HEK293 (cell line): ENCODE data around the gene TRIM24.

ENCODE experiments used
- CTCF ChIA-PET: fragments of 350-600 bp; formaldehyde crosslinking; extraction: SDS; loops from one replicate; lab custom pipeline; 2021; ENCODE audit warnings: antibody characterized with exemption; lab: Yijun Ruan, JAX
- POLR2A ChIA-PET: fragments of 300-600 bp; formaldehyde crosslinking; extraction: SDS; loops from one replicate; lab custom pipeline; 2020; ENCODE audit warnings: antibody characterized with exemption, inconsistent platforms; lab: Yijun Ruan, JAX
- H3K27ac ChIP-seq: fragments of 200-500 bp; sonication (Bioruptor generic); 2 replicates; pipeline ENCODE4 v1.5.1; 2014; ENCODE audit warnings: low read depth, low read length, control low read depth, inconsistent platforms; ENCODE audit errors: extremely low read depth
- H3K36me3 ChIP-seq, 2 experiments: fragments of 200-500 bp in 1 of 2; sonication (Bioruptor generic) in 1 of 2; 1 replicate in 1 of 2; 2 replicates in 1 of 2; pipeline ENCODE4 v1.5.1; 2014 to 2017; ENCODE audit warnings: inconsistent platforms in 2 of 2, low read length in 2 of 2; ENCODE audit not compliant: control insufficient read depth in 2 of 2, insufficient read depth in 1 of 2
- H3K4me1 ChIP-seq: fragments of 200-500 bp; sonication (Bioruptor generic); 2 replicates; pipeline ENCODE4 v1.5.1; 2014; ENCODE audit warnings: mild to moderate bottlenecking, low read length, inconsistent platforms; ENCODE audit not compliant: control insufficient read depth, insufficient read depth
- H3K4me3 ChIP-seq: 2 replicates; pipeline ENCODE4 v1.5.1; 2011; ENCODE audit warnings: low read depth, mild to moderate bottlenecking, control low read depth, low read length, moderate library complexity
- H3K9me3 ChIP-seq: fragments of 200-500 bp; sonication (Bioruptor generic); 2 replicates; pipeline ENCODE4 v1.5.1; 2014; ENCODE audit warnings: low read depth, low read length, inconsistent platforms; ENCODE audit not compliant: control insufficient read depth, insufficient read depth
- FEZF1 ChIP-seq: fragments of 450-650 bp; formaldehyde crosslinking; IDR thresholded peaks from 2 replicates; pipeline ENCODE4 v1.5.1; 2016; ENCODE audit warnings: missing biosample characterization, missing genetic modification characterization
- GFI1B ChIP-seq: fragments of 450-650 bp; formaldehyde crosslinking; IDR thresholded peaks from 2 replicates; pipeline ENCODE4 v1.5.1; 2016; ENCODE audit warnings: missing biosample characterization, missing genetic modification characterization
- HOXD13 ChIP-seq: sonication (generic); formaldehyde crosslinking; IDR thresholded peaks from 2 replicates; pipeline ENCODE4 v1.8.0; 2022; ENCODE audit warnings: missing genetic modification reagents, borderline replicate concordance
- KLF1 ChIP-seq: fragments of 450-650 bp; formaldehyde crosslinking; IDR thresholded peaks from 2 replicates; pipeline ENCODE4 v1.5.1; 2016; ENCODE audit warnings: missing biosample characterization, missing genetic modification characterization
- KLF10 ChIP-seq: fragments of 450-650 bp; IDR thresholded peaks from 2 replicates; pipeline ENCODE4 v1.5.1; 2018; ENCODE audit warnings: missing biosample characterization, mild to moderate bottlenecking, missing genetic modification characterization
- REPIN1 ChIP-seq: fragments of 450-650 bp; formaldehyde crosslinking; IDR thresholded peaks from 2 replicates; pipeline ENCODE4 v1.5.1; 2017; ENCODE audit warnings: missing biosample characterization, missing genetic modification characterization, low read depth
- SP7 ChIP-seq: fragments of 450-650 bp; formaldehyde crosslinking; IDR thresholded peaks from 2 replicates; pipeline ENCODE4 v1.5.1; 2016; ENCODE audit warnings: missing biosample characterization, missing genetic modification characterization
- ZNF174 ChIP-seq: fragments of 450-650 bp; formaldehyde crosslinking; IDR thresholded peaks from 2 replicates; pipeline ENCODE4 v1.5.0; 2017; ENCODE audit warnings: missing biosample characterization, mild to moderate bottlenecking, missing genetic modification characterization
- ZNF202 ChIP-seq: fragments of 450-650 bp; formaldehyde crosslinking; IDR thresholded peaks from 2 replicates; pipeline ENCODE4 v1.5.1; 2016; ENCODE audit warnings: missing biosample characterization, missing genetic modification characterization, borderline replicate concordance
- ZNF223 ChIP-seq: fragments of 450-650 bp; formaldehyde crosslinking; IDR thresholded peaks from 2 replicates; pipeline ENCODE4 v1.5.1; 2016; ENCODE audit warnings: missing biosample characterization, missing genetic modification characterization
- ZNF302 ChIP-seq: fragments of 450-650 bp; formaldehyde crosslinking; IDR thresholded peaks from 2 replicates; pipeline ENCODE4 v1.5.1; 2016; ENCODE audit warnings: missing biosample characterization, missing genetic modification characterization, low read depth
- ZNF354C ChIP-seq: fragments of 450-650 bp; formaldehyde crosslinking; IDR thresholded peaks from 2 replicates; pipeline ENCODE4 v1.5.1; 2016; ENCODE audit warnings: missing biosample characterization, missing genetic modification characterization, low read depth, borderline replicate concordance
- ZNF366 ChIP-seq: fragments of 450-650 bp; formaldehyde crosslinking; conservative IDR thresholded peaks from 2 replicates; pipeline ENCODE4 v1.5.1; 2016; ENCODE audit warnings: missing biosample characterization, missing genetic modification characterization
- ZNF391 ChIP-seq: fragments of 450-650 bp; formaldehyde crosslinking; IDR thresholded peaks from 2 replicates; pipeline ENCODE4 v1.5.1; 2016; ENCODE audit warnings: low read depth, missing biosample characterization, missing genetic modification characterization, borderline replicate concordance
- ZNF473 ChIP-seq: fragments of 450-650 bp; formaldehyde crosslinking; IDR thresholded peaks from 2 replicates; pipeline ENCODE4 v1.5.1; 2017; ENCODE audit warnings: missing biosample characterization, missing genetic modification characterization
- ZNF48 ChIP-seq: fragments of 450-650 bp; formaldehyde crosslinking; IDR thresholded peaks from 2 replicates; pipeline ENCODE4 v1.5.1; 2016; ENCODE audit warnings: missing biosample characterization, missing genetic modification characterization
- ZNF488 ChIP-seq: fragments of 450-650 bp; formaldehyde crosslinking; IDR thresholded peaks from 2 replicates; pipeline ENCODE4 v1.5.1; 2016; ENCODE audit warnings: missing biosample characterization, missing genetic modification characterization
- ZNF544 ChIP-seq: fragments of 450-650 bp; formaldehyde crosslinking; IDR thresholded peaks from 2 replicates; pipeline ENCODE4 v1.5.0; 2017; ENCODE audit warnings: missing biosample characterization, missing genetic modification characterization
- ZNF549 ChIP-seq: fragments of 450-650 bp; IDR thresholded peaks from 2 replicates; pipeline ENCODE4 v1.5.1; 2018; ENCODE audit warnings: missing biosample characterization, missing genetic modification characterization, mild to moderate bottlenecking, inconsistent platforms, moderate library complexity
- ZNF645 ChIP-seq: fragments of 450-650 bp; formaldehyde crosslinking; IDR thresholded peaks from 2 replicates; pipeline ENCODE4; 2016; ENCODE audit warnings: missing biosample characterization, missing genetic modification characterization
- ZNF692 ChIP-seq: fragments of 450-650 bp; formaldehyde crosslinking; IDR thresholded peaks from 2 replicates; pipeline ENCODE4 v1.5.1; 2016; ENCODE audit warnings: missing biosample characterization, missing genetic modification characterization
- ZNF837 ChIP-seq: fragments of 450-650 bp; formaldehyde crosslinking; IDR thresholded peaks from 2 replicates; pipeline ENCODE4 v1.5.1; 2016; ENCODE audit warnings: missing biosample characterization, missing genetic modification characterization
- TF ChIP-seq, protein P1 (sequence below): IDR thresholded peaks from 2 replicates; pipeline ENCODE4 v1.6.1; 2011; ENCODE audit warnings: mild to moderate bottlenecking, low read depth, low read length, borderline replicate concordance

Gene TRIM24

DNA sequence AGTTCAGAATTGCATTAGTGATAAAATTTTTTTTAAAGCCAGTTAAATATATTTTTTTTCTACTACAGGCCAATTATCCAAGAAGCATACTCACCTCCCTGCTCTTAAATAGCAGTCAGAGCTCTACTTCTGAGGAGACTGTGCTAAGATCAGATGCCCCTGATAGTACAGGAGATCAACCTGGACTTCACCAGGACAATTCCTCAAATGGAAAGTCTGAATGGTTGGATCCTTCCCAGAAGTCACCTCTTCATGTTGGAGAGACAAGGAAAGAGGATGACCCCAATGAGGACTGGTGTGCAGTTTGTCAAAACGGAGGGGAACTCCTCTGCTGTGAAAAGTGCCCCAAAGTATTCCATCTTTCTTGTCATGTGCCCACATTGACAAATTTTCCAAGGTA lies 119.1 kb downstream of the TRIM24 start (continued):
- TF ChIP-seq KLF1 (tag by site-specific recombination) (no peak), ZNF549 (tag by site-specific recombination) (no peak), ZNF391 (no peak), ZNF544 (tag by site-specific recombination) (no peak)

- Histone ChIP-seq H3K4me3 (no peak overlapping the region), H3K4me1 (no peaks in the 10 kb centered on the region), H3K36me3 (peaks cover 17 to 79% of the 10 kb centered on the region in 2 experiments)
- POLR2A ChIA-PET, result no interaction called here
- TF ChIP-seq ZNF48 (tag by site-specific recombination) (no peak), ZNF473 (no peak)
- TF ChIP-seq, all 188 proteins: peak for 0
- CTCF ChIA-PET, result no interaction called here
- H3K9me3 ChIP-seq, result no peaks in the 10 kb centered on the region
- no peak overlapping the region for H3K27ac ChIP-seq
Observed at GRCh38 chr7:138579671-138580070, 119.6 kb downstream of the TRIM24 start.

- ChIA-PET CTCF (interaction anchor here (0.7 kb wide), 1 partner anchor 194 kb away, joined by 3 read pairs; no protein-coding TSS in a partner anchor), POLR2A (no interaction called here)
- H3K36me3 ChIP-seq, result peaks cover 16 to 86% of the 10 kb centered on the region in 2 experiments; a peak in 2 of 3 replicates
- no peak overlapping the region for H3K4me3 ChIP-seq
- no peaks in the 10 kb centered on the region for H3K9me3 ChIP-seq
- no peak for TF ChIP-seq ZNF837 (tag by site-specific recombination)
- TF ChIP-seq, protein P1, sequence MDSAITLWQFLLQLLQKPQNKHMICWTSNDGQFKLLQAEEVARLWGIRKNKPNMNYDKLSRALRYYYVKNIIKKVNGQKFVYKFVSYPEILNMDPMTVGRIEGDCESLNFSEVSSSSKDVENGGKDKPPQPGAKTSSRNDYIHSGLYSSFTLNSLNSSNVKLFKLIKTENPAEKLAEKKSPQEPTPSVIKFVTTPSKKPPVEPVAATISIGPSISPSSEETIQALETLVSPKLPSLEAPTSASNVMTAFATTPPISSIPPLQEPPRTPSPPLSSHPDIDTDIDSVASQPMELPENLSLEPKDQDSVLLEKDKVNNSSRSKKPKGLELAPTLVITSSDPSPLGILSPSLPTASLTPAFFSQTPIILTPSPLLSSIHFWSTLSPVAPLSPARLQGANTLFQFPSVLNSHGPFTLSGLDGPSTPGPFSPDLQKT, result no peak
- no peak for TF ChIP-seq KLF10 (tag by site-specific recombination)
- no peak for TF ChIP-seq HOXD13 (CRISPR knock-in tag)
- TF ChIP-seq ZNF391, result no peak
- no peak for TF ChIP-seq KLF1 (tag by site-specific recombination)
- TF ChIP-seq ZNF202 (tag by site-specific recombination), result no peak
- no peak for TF ChIP-seq ZNF366
- no peak for TF ChIP-seq ZNF488 (tag by site-specific recombination)
- no peak for TF ChIP-seq ZNF354C (tag by site-specific recombination)
- no peak for TF ChIP-seq SP7 (tag by site-specific recombination)
- TF ChIP-seq FEZF1 (tag by site-specific recombination), result no peak
- no peak for TF ChIP-seq REPIN1 (tag by site-specific recombination)
- no peak for TF ChIP-seq ZNF223 (tag by site-specific recombination)
- TF ChIP-seq GFI1B (tag by site-specific recombination), result no peak
- no peak for TF ChIP-seq ZNF174
- TF ChIP-seq ZNF692 (tag by site-specific recombination), result no peak
- TF ChIP-seq ZNF302 (tag by site-specific recombination), result no peak
- TF ChIP-seq ZNF645 (tag by site-specific recombination), result no peak
- H3K27ac ChIP-seq, result no peak overlapping the region
- H3K4me1 ChIP-seq, result no peaks in the 10 kb centered on the region
Observed at GRCh38 chr7:138581065-138581464, 121.0 kb downstream of the TRIM24 start.
